ENCODE results near the gene SLC27A5.
"Not testable (repeated sequence)": the region's sequence is repeated elsewhere in the genome, so short reads cannot be mapped to it uniquely, and the experiment has no call there.

SLC27A5 gene

GRCh38 chr19:58468216-58468839 is 43.5 kb downstream of the SLC27A5 start:
- no peak for DNase-seq (ENCODE audit: low read depth)

GRCh38 chr19:58466760-58467589 is 44.8 kb downstream of the SLC27A5 start, which contains the start of gene ZNF324:
Gene ZNF324 (plus strand): TSS chr19:58467080. CDS start chr19:58469186, 2,106 bp downstream.
- peak; percentile 96 for DNase-seq (ENCODE audit: low read depth)

- no peak for DNase-seq (ENCODE audit: low read depth)
Measured at GRCh38 chr19:58466089-58466759, 45.6 kb downstream of the SLC27A5 start.

- DNase-seq (ENCODE audit: low read depth) = no peak
Measured at GRCh38 chr19:58460039-58460438, 51.8 kb downstream of the SLC27A5 start.

GRCh38 chr19:58456111-58456510 is 55.7 kb downstream of the SLC27A5 start:
- DNase-seq (ENCODE audit: low read depth) = no peak

- DNase-seq (ENCODE audit: low read depth) = no peak
Measured at GRCh38 chr19:58455306-58455705, 56.5 kb downstream of the SLC27A5 start.

GRCh38 chr19:58453743-58454142 is 58.0 kb downstream of the SLC27A5 start:
- DNase-seq (ENCODE audit: low read depth) = no peak

- DNase-seq (ENCODE audit: low read depth) = peak; percentile 94
Measured at GRCh38 chr19:58451358-58452101, 60.3 kb downstream of the SLC27A5 start, which contains the start of gene ZNF324B. Gene ZNF324B (plus strand): TSS chr19:58451622. CDS start chr19:58453702, 2,080 bp downstream.

- no peak for DNase-seq (ENCODE audit: low read depth)
Measured at GRCh38 chr19:58450856-58451357, 60.9 kb downstream of the SLC27A5 start.

- DNase-seq (ENCODE audit: low read depth) = not testable (repeated sequence)
Measured at GRCh38 chr19:58449980-58450379, 61.8 kb downstream of the SLC27A5 start.

GRCh38 chr19:58448860-58449259 is 62.9 kb downstream of the SLC27A5 start:
- not testable (repeated sequence) for DNase-seq (ENCODE audit: low read depth)
